B cell (primary cell): ENCODE measurements around the gene GABRD. TPM values are rescaled to one million over a fixed set of nuclear protein-coding genes. Genes with fewer than 3 reads are reported as not detected.

ENCODE experiments used
- ATAC-seq: fragments of 200-7000 bp; cut with Tn5 transposase; one replicate; pipeline ENCODE4 v1.10.0; 2021; ENCODE audit warnings: low read depth, mild to moderate bottlenecking, moderate number of reproducible peaks, moderate library complexity
- CTCF ChIA-PET: fragments of 350-600 bp; sonication (Branson Sonifier 250); formaldehyde crosslinking; loops from one replicate; lab custom pipeline; 2021; ENCODE audit warnings: antibody characterized with exemption, inconsistent platforms; lab: Charles Lee
- POLR2A ChIA-PET: fragments of 350-600 bp; sonication (Branson Sonifier 250); formaldehyde crosslinking; loops from one replicate; lab custom pipeline; 2021; ENCODE audit warnings: antibody characterized with exemption; lab: Charles Lee
- DNase-seq: peaks from one replicate; pipeline ENCODE4 v3.0.0; 2013
- H2AFZ ChIP-seq: 2 replicates; pipeline ENCODE4 v1.6.1; 2012; ENCODE audit warnings: mild to moderate bottlenecking, low read depth, low read length; ENCODE audit not compliant: insufficient read depth, poor library complexity, severe bottlenecking
- H3K27ac ChIP-seq, 2 donors: 1 replicate in 1 of 2; 2 replicates in 1 of 2; pipeline ENCODE4 v1.5.1; 2012 to 2013; ENCODE audit warnings: low read length in 2 of 2, mild to moderate bottlenecking in 2 of 2, moderate library complexity in 1 of 2
- H3K27me3 ChIP-seq, 4 experiments: fragments of 200-600 bp in 1 of 4; sonication (generic) in 1 of 4; replicated peaks in 1 of 4; 1 replicate in 2 of 4; 2 replicates in 2 of 4; pipeline versions ENCODE4 v1.6.1 to v1.7.0; 2013 to 2016; ENCODE audit warnings: low read length in 3 of 4, mild to moderate bottlenecking in 2 of 4, mixed read lengths in 1 of 4, moderate library complexity in 1 of 4; ENCODE audit not compliant: insufficient read depth in 4 of 4, control insufficient read depth in 3 of 4; ENCODE audit errors: control extremely low read depth in 1 of 4
- H3K36me3 ChIP-seq, 2 experiments: replicated peaks in 1 of 2; 1 replicate in 1 of 2; 2 replicates in 1 of 2; pipeline versions ENCODE4 v1.6.1 to v1.7.1; 2013; ENCODE audit warnings: low read length in 1 of 2; ENCODE audit not compliant: insufficient read depth in 2 of 2, control insufficient read depth in 1 of 2; ENCODE audit errors: control extremely low read depth in 1 of 2, extremely low read depth in 1 of 2
- H3K4me1 ChIP-seq, 2 donors: fragments of 200-600 bp in 1 of 2; sonication (generic) in 1 of 2; 1 replicate in 1 of 2; 2 replicates in 1 of 2; pipeline versions ENCODE4 v1.5.1 to v1.6.1; 2013 to 2017; ENCODE audit warnings: low read length in 2 of 2; ENCODE audit not compliant: control insufficient read depth in 2 of 2, insufficient read depth in 2 of 2
- H3K4me2 ChIP-seq: replicated peaks from 2 replicates; pipeline ENCODE3; 2012; ENCODE audit warnings: mild to moderate bottlenecking, low read depth, low read length; ENCODE audit not compliant: poor library complexity, severe bottlenecking
- H3K4me3 ChIP-seq, 5 experiments: fragments of 200-600 bp in 1 of 5; sonication (generic) in 1 of 5; 1 replicate in 3 of 5; 2 replicates in 2 of 5; pipeline versions ENCODE4 v1.5.1 to v1.7.0; 2011 to 2016; ENCODE audit warnings: low read length in 4 of 5, mild to moderate bottlenecking in 4 of 5, low read depth in 2 of 5, control low read depth in 1 of 5, moderate library complexity in 1 of 5; ENCODE audit not compliant: insufficient read depth in 1 of 5; ENCODE audit errors: control extremely low read depth in 1 of 5, extremely low read depth in 1 of 5
- H3K79me2 ChIP-seq: fragments of 200-600 bp; sonication (generic); one replicate; pipeline ENCODE4 v1.6.0; 2016; ENCODE audit warnings: low read length; ENCODE audit not compliant: control insufficient read depth, insufficient read depth
- H3K9ac ChIP-seq: fragments of 200-600 bp; sonication (generic); 2 replicates; pipeline ENCODE4 v1.6.1; 2017; ENCODE audit warnings: mild to moderate bottlenecking, low read length, moderate library complexity
- H3K9me3 ChIP-seq, 3 donors: one replicate each; pipeline versions ENCODE4 v1.6.1 to v1.7.1; 2013; ENCODE audit warnings: low read length in 2 of 3; ENCODE audit not compliant: control insufficient read depth in 2 of 3, insufficient read depth in 1 of 3; ENCODE audit errors: control extremely low read depth in 1 of 3
- H4K20me1 ChIP-seq: 2 replicates; pipeline ENCODE4 v1.6.0; 2012; ENCODE audit warnings: mild to moderate bottlenecking, low read length; ENCODE audit not compliant: insufficient read depth, control insufficient read depth, poor library complexity, severe bottlenecking
- H3K27ac Mint-ChIP-seq: one replicate; pipeline ENCODE4 v1.8.0; 2021; ENCODE audit warnings: mixed read lengths
- H3K27me3 Mint-ChIP-seq: one replicate; pipeline ENCODE4 v1.8.0; 2021; ENCODE audit warnings: mixed read lengths
- H3K4me1 Mint-ChIP-seq: one replicate; pipeline ENCODE4 v1.8.0; 2021; ENCODE audit warnings: mixed read lengths
- H3K4me3 Mint-ChIP-seq: one replicate; pipeline ENCODE4 v1.8.0; 2021; ENCODE audit warnings: mixed read lengths
- H3K9me3 Mint-ChIP-seq: one replicate; pipeline ENCODE4 v1.8.0; 2022; ENCODE audit warnings: mixed read lengths; ENCODE audit not compliant: insufficient read depth
- CTCF ChIP-seq: fragments of 200-600 bp; IDR thresholded peaks from one replicate; pipeline ENCODE4 v1.8.0; 2022; ENCODE audit warnings: antibody characterized with exemption, mild to moderate bottlenecking
- EZH2 ChIP-seq: IDR thresholded peaks from 2 replicates; pipeline ENCODE4 v1.6.1; 2012; ENCODE audit warnings: borderline replicate concordance, low read depth, mild to moderate bottlenecking, moderate library complexity, low read length; ENCODE audit not compliant: insufficient read depth, poor library complexity, severe bottlenecking
- WGBS: methylation state at CpG from one replicate; pipeline ENCODE4 v1.1.5; 2013; ENCODE audit warnings: missing lambda C conversion rate; ENCODE audit not compliant: insufficient coverage; 5-methylcytosine and 5-hydroxymethylcytosine counted together
- intact Hi-C: fragments of 100-400 bp; cut with micrococcal nuclease; formaldehyde crosslinking; loops from one replicate; pipeline ENCODE4 v1.10.0; 2022
- polyA plus RNA-seq: library from polyadenylated mRNA; depleted of rRNA; stranded (reverse); fragments of >200 nt; gene quantifications from 2 replicates; pipeline ENCODE4 v1.2.3, GENCODE V29; 2012
- total RNA-seq, 2 donors: library from RNA; stranded (reverse); fragments of 120-200 nt in 1 of 2; gene quantifications; 1 replicate in 1 of 2; 2 replicates in 1 of 2; pipeline versions ENCODE4 v1.2.3 to v1.2.4, GENCODE V29; 2013 to 2022

The GABRD gene
- total and polyA plus RNA-seq, 2 donors (not counting 1 experiment from before 2014, with no cell fraction given), result not detected

- no peak for TF ChIP-seq CTCF
- no peak for TF ChIP-seq EZH2
- POLR2A ChIA-PET, result no interaction called here
- intact Hi-C loops, result no loop called here
- 98% methylated on average over 54 of the region's 61 CpGs for WGBS
- Histone ChIP-seq H4K20me1 (no peaks in the 10 kb centered on the region), H3K9me3 (peaks cover 0 to 24% (median 0%) of the 10 kb centered on the region in 3 donors), H3K79me2 (no peaks in the 10 kb centered on the region), H3K9ac (no peak overlapping the region), H2AFZ (no peak overlapping the region), H3K4me2 (no peak overlapping the region), H3K27me3 (peaks cover 0 to 2% (median 0%) of the 10 kb centered on the region in 4 experiments), H3K4me1 (no peaks in the 10 kb centered on the region), H3K27ac (no peak overlapping the region), H3K4me3 (no peak overlapping the region), H3K36me3 (no peaks in the 10 kb centered on the region)
- no peak overlapping the region for H3K4me3 Mint-ChIP-seq
- no peaks in the 10 kb centered on the region for H3K4me1 Mint-ChIP-seq
- DNase-seq (no peak), ATAC-seq (no peak)
- no peak overlapping the region for H3K27ac Mint-ChIP-seq
- no peaks in the 10 kb centered on the region for H3K27me3 Mint-ChIP-seq
- H3K9me3 Mint-ChIP-seq, result no peaks in the 10 kb centered on the region
- CTCF ChIA-PET, result no interaction called here
Observed at GRCh38 chr1:1979482-1980165, 39.5 kb upstream of the GABRD start.

- Histone ChIP-seq H3K4me1 (no peaks in the 10 kb centered on the region), H3K9ac (no peak overlapping the region), H2AFZ (no peak overlapping the region), H3K4me3 (no peak overlapping the region), H3K4me2 (no peak overlapping the region), H4K20me1 (no peaks in the 10 kb centered on the region), H3K27me3 (peaks cover 0 to 2% (median 0%) of the 10 kb centered on the region in 4 experiments), H3K27ac (no peak overlapping the region), H3K9me3 (peaks cover 0 to 24% (median 0%) of the 10 kb centered on the region in 3 donors), H3K79me2 (no peaks in the 10 kb centered on the region), H3K36me3 (no peaks in the 10 kb centered on the region)
- no peaks in the 10 kb centered on the region for H3K4me1 Mint-ChIP-seq
- no peak overlapping the region for H3K27ac Mint-ChIP-seq
- WGBS, result 95% methylated on average over 42 of the region's 42 CpGs
- H3K9me3 Mint-ChIP-seq, result no peaks in the 10 kb centered on the region
- ChIA-PET POLR2A (no interaction called here), CTCF (no interaction called here)
- intact Hi-C loops, result no loop called here
- DNase-seq, result no peak
- ATAC-seq, result no peak
- no peak overlapping the region for H3K4me3 Mint-ChIP-seq
- TF ChIP-seq EZH2, result no peak
- TF ChIP-seq CTCF, result no peak
- H3K27me3 Mint-ChIP-seq, result no peaks in the 10 kb centered on the region
Observed at GRCh38 chr1:1980467-1981141, 38.5 kb upstream of the GABRD start.
